Measurements from ENCODE around the gene CDK16. TPM values are rescaled to one million over a fixed set of nuclear protein-coding genes. Genes with fewer than 3 reads are reported as not detected.

The CDK16 gene
- total and polyA plus RNA-seq, 11 donors, result 100 to 209 (median 142) TPM

- intact Hi-C loops (cut with DNase I), result loop anchor here in 1 of 10 donors (5.0 kb wide), 1 partner anchor 83 kb away; the partner anchor contains the start of gene RBM10
- H3K36me3 ChIP-seq, result peaks cover 0 to 42% (median 37%) of the 10 kb centered on the region in 9 donors
- ATAC-seq, result no peak
- TF ChIP-seq CTCF (IDR thresholded peaks at IDR 0.05) (no peak), POLR2A (IDR thresholded peaks at IDR 0.05) (no peak)
- peaks cover 0 to 7% (median 0%) of the 10 kb centered on the region in 9 donors for H3K27me3 ChIP-seq
- H3K4me1 ChIP-seq, result peaks cover 0 to 18% (median 5%) of the 10 kb centered on the region in 12 donors
- DNase-seq, result no peak
- H3K27ac ChIP-seq, result no peak overlapping the region
- H3K4me3 ChIP-seq, result no peak overlapping the region
- WGBS, 4 donors, result 88 to 90% (median 89%) methylated on average over 5 of the region's 5 CpGs
- no peaks in the 10 kb centered on the region for H3K9me3 ChIP-seq
Measured at GRCh38 chrX:47230136-47230868, 11.8 kb downstream of the CDK16 start.

- Histone ChIP-seq H3K4me3 (no peak overlapping the region), H3K9me3 (no peaks in the 10 kb centered on the region), H3K27ac (no peak overlapping the region), H3K36me3 (peaks cover 0 to 34% (median 28%) of the 10 kb centered on the region in 9 donors), H3K27me3 (peaks cover 0 to 7% (median 0%) of the 10 kb centered on the region in 9 donors), H3K4me1 (peaks cover 0 to 18% (median 5%) of the 10 kb centered on the region in 12 donors)
- intact Hi-C loops (cut with DNase I), result loop anchor here in 1 of 10 donors (5.0 kb wide), 1 partner anchor 84 kb away; the partner anchor contains the start of gene RBM10
- TF ChIP-seq CTCF (IDR thresholded peaks at IDR 0.05) (no peak), POLR2A (IDR thresholded peaks at IDR 0.05) (no peak)
- ATAC-seq, result no peak
- WGBS, 4 donors, result 72 to 79% (median 78%) methylated on average over 2 of the region's 2 CpGs
- no peak for DNase-seq
Measured at GRCh38 chrX:47231167-47231566, 12.7 kb downstream of the CDK16 start.

- peaks cover 0 to 14% (median 0%) of the 10 kb centered on the region in 9 donors for H3K27me3 ChIP-seq
- WGBS, 4 donors, result 61 to 71% (median 68%) methylated on average over 8 of the region's 8 CpGs
- peaks cover 0 to 22% (median 17%) of the 10 kb centered on the region in 9 donors for H3K36me3 ChIP-seq
- intact Hi-C loops (cut with DNase I), result loop anchor here in 4 of 10 donors (2.0 to 5.0 kb wide), 2 partner anchors 13 to 85 kb away; partner anchors contain the start of genes CDK16 (in 3 of the 4) and RBM10 (in 1 of the 4)
- H3K9me3 ChIP-seq, result no peaks in the 10 kb centered on the region
- peaks cover 0 to 18% (median 5%) of the 10 kb centered on the region in 12 donors for H3K4me1 ChIP-seq
- ATAC-seq, result no peak
- TF ChIP-seq POLR2A (IDR thresholded peaks at IDR 0.05) (no peak), CTCF (IDR thresholded peaks at IDR 0.05) (no peak)
- H3K4me3 ChIP-seq, result peak overlapping the region; percentile 28 to 89 (median 70)
- no peak for DNase-seq
- peak overlapping the region; percentile 88 to 98 (median 95) for H3K27ac ChIP-seq
Measured at GRCh38 chrX:47232197-47232802, 13.8 kb downstream of the CDK16 start.

Measured in heart left ventricle (tissue), 16 donors.